Measurements from ENCODE around the gene KMT2C. TPM values are rescaled to one million over a fixed set of nuclear protein-coding genes. Genes with fewer than 3 reads are reported as not detected.

Gene KMT2C
- total and polyA plus RNA-seq, 2 of the 13 experiments (the other 11 are each of a cell fraction or from before 2014, with no cell fraction given) = 7.1 to 14.4 TPM

DNA sequence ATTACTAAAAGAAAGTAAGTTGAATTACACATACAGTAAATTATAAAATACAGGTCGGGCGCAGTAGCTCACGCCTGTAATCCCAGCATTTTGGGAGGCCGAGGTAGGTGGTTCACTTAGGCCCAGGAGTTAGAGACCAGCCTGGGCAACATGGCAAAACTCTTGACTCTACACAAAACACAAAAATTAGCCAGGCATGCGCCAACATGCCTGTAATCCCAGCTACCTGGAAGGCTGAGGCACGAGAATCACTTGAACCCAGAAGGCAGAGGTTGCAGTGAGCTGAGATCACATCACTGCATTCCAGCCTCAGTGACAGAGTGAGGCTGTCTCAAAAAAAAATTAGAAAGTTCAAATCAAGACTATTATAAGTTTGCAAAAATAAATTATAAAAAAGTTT, 235.4 kb downstream of the KMT2C start:
- ATAC-seq = no peak
- POLR2A ChIA-PET = no interaction called here
- Histone ChIP-seq H2AFZ (ENCODE audit: low read length) (no peak overlapping the region), H4K20me1 (ENCODE audit: insufficient read depth, low read length) (no peaks in the 10 kb centered on the region), H3K4me2 (ENCODE audit: low read depth, low read length) (no peak overlapping the region), H3K9me3 (ENCODE audit: low read length) (no peaks in the 10 kb centered on the region), H3K27ac (ENCODE audit: extremely low read length, insufficient read depth, low read length) (no peak overlapping the region), H3K4me3 (replicated peaks in 1 of 3; ENCODE audit: insufficient read depth in 1 of 3, low read depth in 2 of 3, low read length in 3 of 3) (no peak overlapping the region), H3K4me1 (ENCODE audit: insufficient read depth, low read length) (no peaks in the 10 kb centered on the region), H3K9ac (ENCODE audit: insufficient read depth, low read depth, low read length) (no peak overlapping the region), H3K27me3 (ENCODE audit: control insufficient read depth in 1 of 2, insufficient read depth in 2 of 2, low read length in 2 of 2) (no peaks in the 10 kb centered on the region), H3K36me3 (replicated peaks in 1 of 2; ENCODE audit: control insufficient read depth in 1 of 2, insufficient read depth in 2 of 2, low read length in 2 of 2) (peaks cover 0 to 33% of the 10 kb centered on the region in 2 experiments; a peak in 2 of 5 replicates), H3K79me2 (ENCODE audit: insufficient read depth, low read length) (no peaks in the 10 kb centered on the region)
- in situ Hi-C loops (cut with HindIII; ENCODE audit: extremely low pct_ligation_motif_present, low pct_unique_long_range_greater_than_20kb) (no loop called here), intact Hi-C loops (cut with micrococcal nuclease; ENCODE audit: unreplicated experiment) (no loop called here)
- TF ChIP-seq ZNF558 (CRISPR knock-in tag; IDR thresholded peaks at IDR 0.05; ENCODE audit: borderline replicate concordance) (no peak), NR2C2 (CRISPR knock-in tag; IDR thresholded peaks at IDR 0.05; ENCODE audit: borderline replicate concordance) (no peak), MYC (CRISPR knock-in tag; IDR thresholded peaks at IDR 0.05; ENCODE audit: borderline replicate concordance) (no peak), ARNT2 (CRISPR knock-in tag; IDR thresholded peaks at IDR 0.05; ENCODE audit: low read depth) (no peak), ARNT (IDR thresholded peaks at IDR 0.05) (no peak), ZBTB1 (CRISPR knock-in tag; IDR thresholded peaks at IDR 0.05; ENCODE audit: borderline replicate concordance) (no peak), SOX13 (IDR thresholded peaks at IDR 0.05) (no peak), SOX13 (CRISPR knock-in tag; conservative IDR thresholded peaks at IDR 0.05 in 1 of 2, IDR thresholded peaks at IDR 0.05 in 1 of 2) (no peak), PPARG (CRISPR knock-in tag; conservative IDR thresholded peaks at IDR 0.05) (no peak), NFE2L2 (IDR thresholded peaks at IDR 0.05; ENCODE audit: low read length) (no peak), ZBTB3 (CRISPR knock-in tag; IDR thresholded peaks at IDR 0.05; ENCODE audit: borderline replicate concordance, low read depth) (no peak), TBX3 (IDR thresholded peaks at IDR 0.05; ENCODE audit: borderline replicate concordance) (no peak), DNMT1 (CRISPR knock-in tag; IDR thresholded peaks at IDR 0.05) (no peak), ZSCAN29 (CRISPR knock-in tag; conservative IDR thresholded peaks at IDR 0.05) (no peak), ZNF546 (CRISPR knock-in tag; conservative IDR thresholded peaks at IDR 0.05) (no peak), REL (CRISPR knock-in tag; conservative IDR thresholded peaks at IDR 0.05) (no peak), GPN1 (CRISPR knock-in tag; IDR thresholded peaks at IDR 0.05; ENCODE audit: borderline replicate concordance) (no peak), KAT8 (CRISPR knock-in tag; IDR thresholded peaks at IDR 0.05) (no peak), DMAP1 (CRISPR knock-in tag; IDR thresholded peaks at IDR 0.05) (no peak)
- TF ChIP-seq, protein P1, sequence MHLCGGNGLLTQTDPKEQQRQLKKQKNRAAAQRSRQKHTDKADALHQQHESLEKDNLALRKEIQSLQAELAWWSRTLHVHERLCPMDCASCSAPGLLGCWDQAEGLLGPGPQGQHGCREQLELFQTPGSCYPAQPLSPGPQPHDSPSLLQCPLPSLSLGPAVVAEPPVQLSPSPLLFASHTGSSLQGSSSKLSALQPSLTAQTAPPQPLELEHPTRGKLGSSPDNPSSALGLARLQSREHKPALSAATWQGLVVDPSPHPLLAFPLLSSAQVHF (CRISPR knock-in tag; IDR thresholded peaks at IDR 0.05) = no peak
- TF ChIP-seq, protein P2, sequence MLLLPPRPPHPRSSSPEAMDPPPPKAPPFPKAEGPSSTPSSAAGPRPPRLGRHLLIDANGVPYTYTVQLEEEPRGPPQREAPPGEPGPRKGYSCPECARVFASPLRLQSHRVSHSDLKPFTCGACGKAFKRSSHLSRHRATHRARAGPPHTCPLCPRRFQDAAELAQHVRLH (CRISPR knock-in tag; IDR thresholded peaks at IDR 0.05; ENCODE audit: borderline replicate concordance, low read depth) = no peak
- whole genome bisulfite sequencing (ENCODE audit: low lambda C conversion rate) = 96% methylated on average over 6 of the region's 6 CpGs
- no TSS peak for BruUV-seq (replicated peaks)
- CTCF ChIA-PET (ENCODE audit: low intra/inter-chr PET ratio, low total read pairs) = no interaction called here
- no peak for DNase-seq (ENCODE audit: low spot score)
- FAIRE-seq = no peak
